Measurements from ENCODE around the gene FHIT.

The FHIT gene

GRCh38 chr3:60001369-60001768, 1249.9 kb downstream of the FHIT start:
- TF ChIP-seq TAF1 (IDR thresholded peaks at IDR 0.05; ENCODE audit: borderline replicate concordance, insufficient read depth, low read length) (no peak), POLR2AphosphoS5 (IDR thresholded peaks at IDR 0.05; ENCODE audit: low read depth, low read length) (no peak), REST (IDR thresholded peaks at IDR 0.05; ENCODE audit: insufficient read depth in 1 of 2, low read depth in 2 of 2, low read length in 2 of 2) (no peak), SIN3A (IDR thresholded peaks at IDR 0.05; ENCODE audit: borderline replicate concordance, insufficient read depth, low read length) (no peak), FOXP2 (optimal IDR thresholded peaks at IDR 0.05; ENCODE audit: borderline replicate concordance, extremely low read depth, extremely low read length, insufficient read depth) (no peak)

GRCh38 chr3:60000311-60001105, 1250.7 kb downstream of the FHIT start:
- TF ChIP-seq SIN3A (IDR thresholded peaks at IDR 0.05; ENCODE audit: borderline replicate concordance, insufficient read depth, low read length) (no peak), POLR2AphosphoS5 (IDR thresholded peaks at IDR 0.05; ENCODE audit: low read depth, low read length) (no peak), FOXP2 (optimal IDR thresholded peaks at IDR 0.05; ENCODE audit: borderline replicate concordance, extremely low read depth, extremely low read length, insufficient read depth) (no peak), TAF1 (IDR thresholded peaks at IDR 0.05; ENCODE audit: borderline replicate concordance, insufficient read depth, low read length) (no peak), REST (IDR thresholded peaks at IDR 0.05; ENCODE audit: insufficient read depth in 1 of 2, low read depth in 2 of 2, low read length in 2 of 2) (no peak)

GRCh38 chr3:59998058-59998457, 1253.2 kb downstream of the FHIT start:
- TF ChIP-seq FOXP2 (optimal IDR thresholded peaks at IDR 0.05; ENCODE audit: borderline replicate concordance, extremely low read depth, extremely low read length, insufficient read depth) (no peak), SIN3A (IDR thresholded peaks at IDR 0.05; ENCODE audit: borderline replicate concordance, insufficient read depth, low read length) (no peak), TAF1 (IDR thresholded peaks at IDR 0.05; ENCODE audit: borderline replicate concordance, insufficient read depth, low read length) (no peak), POLR2AphosphoS5 (IDR thresholded peaks at IDR 0.05; ENCODE audit: low read depth, low read length) (no peak), REST (IDR thresholded peaks at IDR 0.05; ENCODE audit: insufficient read depth in 1 of 2, low read depth in 2 of 2, low read length in 2 of 2) (no peak)

GRCh38 chr3:59997583-59997982, 1253.7 kb downstream of the FHIT start:
- TF ChIP-seq SIN3A (IDR thresholded peaks at IDR 0.05; ENCODE audit: borderline replicate concordance, insufficient read depth, low read length), result no peak
- no peak for TF ChIP-seq REST (IDR thresholded peaks at IDR 0.05; ENCODE audit: insufficient read depth in 1 of 2, low read depth in 2 of 2, low read length in 2 of 2)
- no peak for TF ChIP-seq POLR2AphosphoS5 (IDR thresholded peaks at IDR 0.05; ENCODE audit: low read depth, low read length)
- TF ChIP-seq TAF1 (IDR thresholded peaks at IDR 0.05; ENCODE audit: borderline replicate concordance, insufficient read depth, low read length), result no peak
